Mesenteric fat pad (tissue), 1 donor: Measurements from ENCODE around the gene AGBL2. TPM values are rescaled to one million over a fixed set of nuclear protein-coding genes. Genes with fewer than 3 reads are reported as not detected.
"Not testable (repeated sequence)": the region's sequence is repeated elsewhere in the genome, so short reads cannot be mapped to it uniquely, and the experiment has no call there.

Source experiments
- DNase-seq: peaks from one replicate; pipeline ENCODE4 v3.0.0-alpha.2; 2020; ENCODE audit warnings: low spot score
- total RNA-seq: library from RNA; stranded (reverse); fragmentation: NEBNext Ultra II Directional; extraction: Animal tissue kit (Norgen Biotek cat#: 25700); gene quantifications from one replicate; pipeline ENCODE4 v1.2.1, GENCODE V29; 2021
- donor health status: DM: yes; HTN: yes; CAD: no.

AGBL2 gene
- total RNA-seq, 1 donor from 2014 or later: 0.42 TPM

DNA sequence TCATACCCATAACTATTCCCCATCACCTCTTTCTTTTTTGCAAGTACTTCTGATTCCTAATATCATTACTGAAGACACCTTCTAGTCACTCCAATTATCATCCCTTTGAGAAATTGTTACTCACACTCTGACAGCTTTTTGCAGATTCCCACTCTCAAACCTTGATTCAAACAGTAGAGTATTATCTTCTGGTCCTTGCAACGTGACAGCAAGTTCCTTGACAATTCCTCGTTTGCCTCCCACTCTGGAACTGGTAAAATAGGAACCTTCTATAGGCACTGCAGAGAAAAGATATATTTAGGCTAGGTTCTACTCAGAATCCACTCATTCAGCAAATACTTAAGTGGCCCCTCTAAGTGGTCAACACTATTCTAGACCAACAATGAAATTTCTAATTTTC is 23.2 kb downstream of the AGBL2 start:
- DNase-seq: no peak

DNA sequence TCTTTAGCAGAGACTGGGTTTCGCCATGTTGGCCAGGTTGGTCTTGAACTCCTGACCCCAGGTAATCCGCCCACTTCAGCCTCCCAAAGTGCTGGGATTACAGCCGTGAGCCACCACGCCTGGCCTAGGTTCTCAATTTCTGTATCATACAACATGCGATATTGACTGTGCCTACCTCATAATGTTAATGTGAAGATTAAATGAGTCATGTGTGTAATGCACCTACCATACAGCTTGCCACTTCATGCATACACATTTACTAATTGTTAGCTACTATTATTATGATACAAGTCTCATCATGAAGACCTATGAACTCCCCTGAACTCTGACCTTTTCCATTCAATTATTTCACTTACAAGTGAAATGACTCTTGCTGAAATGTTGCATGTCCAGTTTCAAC is 25.7 kb downstream of the AGBL2 start:
- no peak for DNase-seq

DNA sequence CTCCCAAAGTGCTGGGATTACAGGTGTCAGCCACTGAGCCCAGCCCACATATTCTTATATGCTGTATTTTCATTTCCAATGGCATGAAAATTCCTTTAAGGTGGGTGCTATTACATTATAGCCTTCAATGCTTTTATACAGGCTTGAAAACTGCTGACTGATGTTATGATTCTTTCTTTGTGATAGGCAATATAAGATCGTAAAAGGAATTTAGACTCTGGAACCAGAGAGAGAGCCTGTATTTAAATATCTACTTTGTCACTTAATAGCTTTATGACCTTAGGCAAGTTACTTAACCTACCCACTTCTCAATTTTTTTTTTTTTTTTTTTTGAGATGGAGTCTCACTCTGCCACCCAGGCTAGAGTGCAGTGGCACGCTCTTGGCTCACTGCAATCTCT is 26.2 kb downstream of the AGBL2 start:
- DNase-seq: no peak

DNA sequence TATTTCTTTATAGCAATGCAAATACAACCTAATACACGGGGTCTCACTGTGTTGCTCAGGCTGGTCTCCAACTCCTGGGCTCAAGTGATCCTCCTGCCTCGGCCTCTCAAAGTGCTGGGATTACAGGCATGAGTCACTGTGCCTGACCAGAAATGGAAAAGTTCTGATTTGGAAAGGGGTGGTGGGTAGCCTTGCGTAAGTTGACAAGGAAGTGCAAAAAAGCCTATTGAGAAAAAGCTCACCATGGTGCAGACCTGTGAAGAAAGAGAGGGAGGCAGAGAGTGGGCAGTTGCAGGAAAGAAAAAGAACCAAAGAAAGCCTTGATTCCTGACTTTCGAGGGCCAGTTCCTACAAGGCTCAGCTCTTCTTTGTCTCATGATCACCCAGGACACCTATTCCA is 27.1 kb downstream of the AGBL2 start:
- DNase-seq: no peak

DNA sequence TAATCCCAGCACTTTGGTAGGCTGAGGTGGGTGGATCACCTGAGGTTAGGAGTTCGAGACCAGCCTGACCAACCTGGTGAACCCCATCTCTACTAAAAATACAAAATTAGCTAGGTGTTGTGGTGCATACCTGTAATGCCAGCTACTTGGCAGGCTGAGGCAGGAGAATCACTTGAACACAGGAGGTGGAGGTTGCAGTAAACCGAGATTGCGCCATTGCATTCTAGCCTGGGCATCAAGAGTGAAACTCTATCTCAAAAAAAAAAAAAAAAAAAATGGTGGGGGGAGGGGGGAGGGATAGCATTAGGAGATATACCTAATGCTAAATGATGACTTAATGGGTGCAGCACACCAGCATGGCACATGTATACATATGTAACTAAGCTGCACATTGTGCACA is 28.5 kb downstream of the AGBL2 start:
- DNase-seq: not testable (repeated sequence)

- no peak for DNase-seq
Measured at GRCh38 chr11:47686151-47686550, 29.0 kb downstream of the AGBL2 start.

- no peak for DNase-seq
Measured at GRCh38 chr11:47675851-47676250, 39.3 kb downstream of the AGBL2 start.

GRCh38 chr11:47672283-47672730 is 42.9 kb downstream of the AGBL2 start:
- no peak for DNase-seq

GRCh38 chr11:47669856-47670255 is 45.3 kb downstream of the AGBL2 start:
- peak; percentile 65 for DNase-seq

DNA sequence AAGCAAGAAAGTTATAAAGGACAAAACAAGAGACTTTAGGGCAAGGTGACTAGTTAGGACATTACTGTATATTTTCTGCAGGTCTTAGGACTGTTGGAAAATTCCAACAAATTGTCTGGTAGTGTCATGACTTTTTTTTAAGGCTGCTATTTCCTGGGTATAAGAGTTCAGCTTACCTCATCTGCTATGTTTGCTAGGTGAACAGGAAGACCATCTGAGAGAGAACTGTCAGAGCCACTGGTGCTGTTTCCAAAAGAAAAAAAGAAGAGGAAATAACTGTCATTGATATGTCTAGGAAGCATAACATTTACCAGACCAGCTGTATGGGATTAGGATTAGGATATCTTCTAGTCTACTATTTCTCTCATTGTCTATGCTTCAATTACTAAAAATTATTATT is 46.5 kb downstream of the AGBL2 start:
- no peak for DNase-seq

- DNase-seq: no peak
Measured at GRCh38 chr11:47667555-47667954, 47.6 kb downstream of the AGBL2 start.

GRCh38 chr11:47667135-47667534 is 48.0 kb downstream of the AGBL2 start:
- DNase-seq: peak; percentile 53

- peak; percentile 12 for DNase-seq
Measured at GRCh38 chr11:47664936-47665335, 50.2 kb downstream of the AGBL2 start.

- DNase-seq: no peak
Measured at GRCh38 chr11:47661245-47661644, 53.9 kb downstream of the AGBL2 start.

- DNase-seq: no peak
Measured at GRCh38 chr11:47659276-47659675, 55.9 kb downstream of the AGBL2 start.

GRCh38 chr11:47656260-47656885 is 58.8 kb downstream of the AGBL2 start:
- no peak for DNase-seq

DNA sequence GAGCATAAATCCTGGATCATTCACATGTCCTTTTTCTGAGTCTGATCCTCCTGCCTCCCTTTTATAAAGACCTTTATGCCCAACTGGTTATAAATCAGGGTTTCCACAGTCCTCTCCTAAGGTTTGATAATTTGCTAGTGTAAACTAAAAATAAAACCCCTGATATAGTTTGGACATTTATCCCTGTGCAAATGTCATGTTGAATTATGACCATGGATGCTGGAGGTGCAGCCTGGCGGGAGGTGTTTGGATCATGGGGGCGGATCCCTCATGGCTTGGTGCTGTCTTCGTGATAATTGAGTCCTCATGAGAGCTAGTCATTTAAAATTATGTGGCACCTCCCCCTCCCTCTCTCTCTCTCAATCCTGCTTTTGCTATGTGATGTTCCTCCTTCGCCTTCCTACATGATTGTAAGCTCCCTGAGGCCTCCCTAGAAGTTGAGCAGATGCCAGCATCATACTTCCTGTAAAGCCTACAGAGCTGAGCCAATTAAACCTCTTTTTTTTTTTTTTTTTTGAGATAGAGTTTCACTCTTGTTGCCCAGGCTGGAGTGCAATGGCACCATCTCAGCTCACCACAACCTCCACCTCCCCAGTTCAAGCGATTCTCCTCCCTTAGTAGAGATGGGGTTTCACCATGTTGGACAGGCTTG is 63.2 kb downstream of the AGBL2 start:
- peak; percentile 24 for DNase-seq

DNA sequence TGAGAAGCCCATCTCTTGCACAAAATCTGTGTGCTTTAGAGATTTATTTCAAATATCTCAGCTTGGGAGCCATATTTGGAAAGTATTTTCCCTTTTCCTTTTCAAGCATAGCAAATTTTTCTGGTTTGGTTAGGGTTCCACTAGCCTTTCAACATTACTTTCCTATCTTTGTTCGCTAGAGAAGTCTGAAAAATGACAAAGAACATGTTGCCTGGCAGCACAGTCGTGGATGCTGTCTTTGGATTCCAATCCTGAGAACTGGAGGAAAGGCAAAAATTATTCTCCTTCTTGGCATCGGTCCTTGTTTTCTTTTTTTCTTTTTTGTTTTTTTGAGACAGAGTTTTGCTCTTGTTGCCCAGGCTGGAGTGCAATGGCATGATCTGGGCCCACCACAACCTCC is 65.9 kb downstream of the AGBL2 start:
- no peak for DNase-seq

DNA sequence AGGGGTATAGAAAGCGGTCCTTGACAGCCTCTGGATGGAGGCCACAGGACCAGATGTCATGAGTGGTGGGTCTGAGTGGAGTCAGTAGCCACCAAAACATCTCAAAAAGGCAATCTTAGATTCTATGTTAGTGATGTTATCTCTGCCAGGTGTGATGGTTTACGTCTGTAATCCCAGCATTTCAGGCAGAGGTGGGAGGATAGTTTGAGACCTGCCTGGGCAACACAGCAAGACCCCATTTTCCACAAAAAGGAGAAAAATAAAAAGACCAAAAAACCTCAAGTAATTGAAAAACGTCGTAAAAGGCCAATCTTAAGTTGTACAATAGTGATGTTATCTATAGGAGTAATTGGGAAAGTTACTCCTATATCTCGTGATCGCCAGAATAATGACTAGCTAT is 69.2 kb downstream of the AGBL2 start:
- no peak for DNase-seq

DNA sequence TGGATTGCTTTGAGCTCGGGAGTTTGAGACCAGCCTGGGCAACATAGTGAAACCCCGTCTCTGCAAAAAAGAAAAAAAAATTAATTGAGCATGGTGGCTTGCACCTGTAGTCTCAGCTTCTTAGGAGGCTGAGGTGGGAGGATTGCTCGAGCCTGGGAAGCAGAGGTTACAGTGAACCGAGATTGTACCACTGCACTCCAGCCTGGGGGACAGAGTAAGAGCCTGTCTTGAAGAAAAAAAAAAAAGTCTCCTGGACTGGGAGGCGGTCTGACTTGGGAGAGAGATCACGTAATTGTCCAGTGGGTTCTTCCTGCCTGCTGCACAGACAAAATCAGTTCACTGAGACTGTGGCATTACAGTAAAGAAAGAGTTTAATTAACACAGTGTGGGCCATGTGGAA is 69.7 kb downstream of the AGBL2 start:
- no peak for DNase-seq

GRCh38 chr11:47642099-47642855 is 72.9 kb downstream of the AGBL2 start, which contains the start of gene MTCH2:
Gene MTCH2, minus strand, starts transcription at chr11:47642559. Its CDS starts 94 bp downstream, at chr11:47642465.
- peak; percentile 98 for DNase-seq

DNA sequence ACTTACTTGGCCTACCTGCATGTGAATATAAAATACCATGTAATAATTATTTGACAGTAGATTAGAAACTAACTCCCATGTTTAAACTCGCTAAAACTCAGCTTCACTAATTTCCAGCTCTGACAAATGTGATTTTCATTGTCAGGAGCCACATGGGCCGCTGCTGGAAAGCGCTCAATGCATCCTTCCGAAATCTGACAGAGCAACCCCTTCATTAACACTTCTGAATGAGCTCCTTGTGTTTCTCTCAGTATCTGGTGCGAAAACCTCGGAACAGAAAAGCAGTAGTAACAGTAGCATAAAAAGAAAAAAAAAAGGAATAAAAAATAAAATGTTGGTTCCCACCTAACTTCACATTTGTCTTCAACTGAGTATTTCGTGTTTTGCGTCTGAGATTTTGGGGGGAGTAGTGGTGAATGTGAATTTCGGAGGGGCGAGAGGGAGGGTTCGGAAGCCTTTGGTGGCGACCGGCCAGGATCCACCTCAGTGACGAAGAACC is 73.5 kb downstream of the AGBL2 start:
- DNase-seq: no peak
